Activated CD8-positive, alpha-beta memory T cell treated with anti-CD3 and anti-CD28 coated beads, Interleukin-2, amount 50 U/mL, for 4 hours (primary cell): ENCODE measurements around the gene ERV3-1.
"Not testable (repeated sequence)": the region's sequence is repeated elsewhere in the genome, so short reads cannot be mapped to it uniquely, and the experiment has no call there.

Source experiments
- DNase-seq: peaks from one replicate; pipeline ENCODE4 v3.0.0-alpha.2; 2020

ERV3-1 gene

DNA sequence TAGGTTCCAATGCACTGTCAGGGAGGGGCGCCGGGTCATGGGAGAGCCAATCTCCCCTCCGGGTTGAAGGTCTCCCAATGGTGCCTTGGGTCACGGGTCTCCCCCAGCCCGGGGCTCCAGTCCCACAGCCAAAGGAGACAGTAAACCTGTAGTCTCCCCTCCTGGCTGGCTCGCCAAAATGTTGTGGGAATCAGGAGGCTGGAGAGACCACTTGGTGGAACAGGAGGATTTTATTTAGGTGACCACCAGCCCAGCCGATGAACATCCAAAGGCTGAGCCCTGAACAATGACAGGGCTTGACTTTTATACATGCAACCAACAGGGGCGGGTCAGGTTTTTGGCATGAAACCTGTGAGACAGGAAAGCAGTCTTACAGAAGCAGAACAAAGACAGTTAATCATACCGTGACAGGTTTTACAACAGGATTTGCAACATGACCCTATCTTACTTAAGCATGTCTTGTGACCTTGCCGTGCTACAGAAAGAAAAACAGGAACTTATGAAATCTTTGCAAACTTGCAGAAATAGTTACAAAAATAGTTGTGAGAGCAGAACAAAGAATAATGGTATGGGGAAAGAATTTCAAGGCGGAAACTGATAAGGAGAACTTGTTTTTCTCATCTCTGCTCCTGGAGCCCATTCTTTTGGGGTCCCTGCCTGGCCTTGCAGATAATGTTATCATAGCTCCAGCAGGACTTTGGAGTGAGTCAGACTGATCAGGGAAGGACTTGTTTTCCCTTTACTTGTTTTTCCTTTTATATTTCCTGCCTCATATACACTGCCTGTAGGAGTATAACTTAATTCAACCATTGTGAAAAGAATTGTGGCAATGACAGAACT, 7.1 kb downstream of the ERV3-1 start:
- no peak for DNase-seq

DNA sequence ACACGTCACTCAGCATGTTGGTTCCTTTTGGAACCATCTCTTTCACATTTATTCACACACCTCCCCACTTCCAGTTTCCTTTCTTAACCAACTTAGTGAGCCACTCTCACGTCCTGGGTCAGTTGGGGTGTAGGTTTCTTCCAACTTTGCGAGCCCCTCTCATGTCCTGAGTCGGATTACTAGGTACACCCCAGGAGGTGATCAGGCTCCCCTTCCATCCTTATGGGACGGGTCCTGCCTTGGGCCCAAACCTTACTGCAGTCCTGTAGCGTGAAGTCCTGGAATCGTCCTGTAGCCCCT, 7.7 kb downstream of the ERV3-1 start:
- DNase-seq, result no peak

DNA sequence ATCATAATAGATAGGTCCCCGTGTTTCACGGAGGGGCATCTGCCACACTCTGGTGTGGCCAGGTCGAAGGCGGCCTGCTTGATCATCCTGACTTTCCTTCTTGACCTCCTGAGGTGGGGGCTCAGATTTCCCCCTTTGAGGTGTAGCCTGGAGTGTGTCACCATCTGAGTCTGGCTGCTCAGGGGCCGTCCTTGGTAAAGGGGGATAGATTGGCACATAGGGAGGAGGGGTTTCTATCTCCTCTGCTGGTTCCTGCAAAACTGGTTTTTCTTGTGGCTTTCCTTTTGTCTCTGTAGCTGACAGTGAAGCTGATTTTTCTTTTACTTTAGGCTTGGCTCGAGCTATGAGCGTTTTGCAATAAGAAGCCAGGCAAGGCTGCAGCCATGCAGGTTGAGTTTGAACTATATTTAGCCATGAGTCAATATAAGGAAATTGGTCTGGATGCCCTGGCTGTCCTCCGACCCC, 8.5 kb downstream of the ERV3-1 start:
- DNase-seq, result no peak

DNA sequence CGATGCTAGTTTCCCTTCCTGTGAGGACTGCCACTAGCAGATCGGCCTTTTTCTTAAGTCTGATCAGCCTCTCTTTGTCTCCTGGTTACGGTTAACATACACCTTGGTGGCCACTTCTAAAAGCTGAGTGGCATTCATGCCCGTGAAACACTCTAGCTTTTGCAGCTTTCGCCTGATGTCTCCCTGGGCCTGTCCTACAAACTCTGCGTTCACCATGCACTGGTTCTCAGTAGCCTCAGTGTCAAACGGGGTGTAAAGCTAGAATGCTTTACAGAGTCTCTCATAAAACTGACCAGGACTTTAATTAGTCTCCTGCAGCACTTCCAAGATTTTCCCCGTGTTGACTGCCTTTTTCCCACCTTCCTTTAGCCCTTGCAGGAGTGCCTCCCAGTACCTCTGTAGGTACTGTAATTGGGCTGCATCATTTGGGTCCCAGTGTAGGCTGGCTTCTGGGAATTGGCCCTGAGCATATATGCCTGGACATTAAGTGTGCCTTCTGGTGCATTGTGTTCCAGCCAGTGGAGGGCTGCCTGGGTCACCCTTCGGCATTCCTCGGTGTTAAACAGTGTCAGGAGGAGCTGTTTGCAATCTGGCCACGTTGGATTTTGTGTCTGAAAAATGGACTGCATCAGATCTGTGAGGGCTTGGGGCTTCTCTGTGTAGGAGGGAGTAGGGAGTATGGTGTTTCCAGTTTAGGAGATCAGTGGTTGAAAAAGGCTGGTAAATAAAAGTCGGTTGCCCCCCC, 9.2 kb downstream of the ERV3-1 start:
- DNase-seq, result no peak

DNA sequence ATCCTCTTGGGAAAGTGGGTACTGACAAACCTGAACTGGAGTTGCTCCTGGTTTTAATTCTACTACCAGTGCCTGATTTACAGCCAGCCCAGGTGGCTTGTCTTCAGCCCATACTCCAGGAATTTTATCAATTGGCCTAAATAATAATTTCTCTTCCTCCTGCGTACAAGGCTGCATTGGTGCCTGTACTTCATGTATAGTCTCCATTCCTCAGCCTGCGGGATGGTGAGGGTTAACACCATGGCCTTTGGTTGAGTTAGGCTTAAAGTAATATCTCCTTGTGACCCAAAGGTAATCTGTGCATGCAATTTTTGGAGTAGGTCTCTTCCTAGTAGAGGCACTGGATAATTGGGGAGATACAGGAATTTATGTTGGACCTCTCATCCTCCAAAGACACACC, 10.2 kb downstream of the ERV3-1 start:
- DNase-seq, result no peak

DNA sequence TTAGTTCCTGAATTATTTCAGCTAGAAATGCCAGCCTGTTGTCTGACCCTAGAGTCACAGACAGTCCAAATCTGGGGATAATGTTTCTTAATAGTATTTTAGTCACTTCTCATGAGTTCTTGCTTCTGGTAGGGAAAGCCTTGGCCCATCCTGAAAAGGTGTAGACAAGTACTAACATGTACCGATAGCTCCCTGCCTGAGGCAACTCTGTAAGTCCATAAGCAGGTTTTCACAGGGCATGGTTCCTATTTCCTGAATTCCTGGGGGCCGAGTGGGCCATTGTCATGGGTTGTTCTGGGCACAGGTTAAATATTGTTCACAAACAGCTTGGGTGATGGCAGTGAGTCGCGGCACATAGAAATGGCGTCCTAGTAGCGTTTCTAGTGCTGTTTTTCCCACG, 12.6 kb downstream of the ERV3-1 start:
- no peak for DNase-seq

DNA sequence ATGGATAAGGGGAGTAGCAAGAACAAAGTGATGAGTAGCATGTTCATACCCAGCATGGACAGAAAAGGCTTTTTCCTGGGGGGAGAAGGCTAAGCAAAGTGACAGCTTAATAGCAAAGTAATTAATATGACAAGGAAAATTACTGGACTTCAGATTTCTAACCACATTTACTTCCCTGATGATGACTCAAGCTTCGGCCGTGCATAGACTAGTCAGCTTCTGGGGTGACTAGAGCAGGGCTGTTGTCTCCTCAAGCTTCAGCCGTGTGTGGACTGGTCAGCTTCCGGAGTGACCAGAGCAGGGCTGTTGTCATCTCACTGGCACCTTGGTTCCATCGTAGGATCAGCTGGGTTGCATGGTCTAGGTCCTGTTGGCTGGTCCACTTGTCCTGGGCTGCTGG, 13.5 kb downstream of the ERV3-1 start:
- DNase-seq, result no peak

DNA sequence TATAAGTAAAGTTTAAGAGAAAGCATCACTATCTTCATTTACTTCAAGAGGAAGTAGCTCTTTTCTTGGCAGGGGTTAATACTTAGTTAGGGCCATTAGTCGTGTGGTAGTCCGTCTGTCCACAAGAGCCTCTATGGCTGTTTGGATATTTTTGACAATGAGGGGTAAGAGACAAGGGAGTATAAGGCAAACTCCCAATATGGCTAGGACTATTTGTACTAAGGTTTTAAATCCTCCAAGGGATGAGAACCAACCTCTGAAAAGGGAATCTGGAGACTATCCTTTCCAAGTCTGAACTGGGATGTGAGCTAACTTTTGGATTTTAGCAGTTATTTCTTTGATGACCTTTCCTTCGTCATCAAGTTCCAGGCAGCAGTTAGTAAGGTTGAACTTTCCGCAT, 15.6 kb downstream of the ERV3-1 start, which contains the start of gene ZNF117:
ZNF117 (minus strand) TSS at position 101 of the 400 bp plus-strand sequence.
- no peak for DNase-seq

DNA sequence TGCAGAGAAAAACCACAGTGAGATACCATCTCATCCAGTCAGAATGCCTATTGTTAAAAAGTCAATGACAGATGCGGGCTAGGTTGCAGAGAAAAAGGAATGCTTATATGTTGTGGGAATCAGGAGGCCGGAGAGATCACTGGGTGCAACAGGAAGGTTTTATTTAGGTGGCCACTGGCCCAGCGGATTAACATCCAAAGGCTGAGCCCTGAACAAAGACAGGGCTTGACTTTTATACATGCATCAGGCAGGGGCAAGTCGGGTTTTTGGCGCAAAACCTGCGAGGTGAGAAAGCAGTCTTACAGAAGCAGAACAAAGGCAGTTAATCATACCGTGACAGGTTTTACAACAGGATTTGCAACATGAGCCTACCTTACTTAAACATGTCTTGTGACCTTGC, 16.3 kb downstream of the ERV3-1 start:
- no peak for DNase-seq

DNA sequence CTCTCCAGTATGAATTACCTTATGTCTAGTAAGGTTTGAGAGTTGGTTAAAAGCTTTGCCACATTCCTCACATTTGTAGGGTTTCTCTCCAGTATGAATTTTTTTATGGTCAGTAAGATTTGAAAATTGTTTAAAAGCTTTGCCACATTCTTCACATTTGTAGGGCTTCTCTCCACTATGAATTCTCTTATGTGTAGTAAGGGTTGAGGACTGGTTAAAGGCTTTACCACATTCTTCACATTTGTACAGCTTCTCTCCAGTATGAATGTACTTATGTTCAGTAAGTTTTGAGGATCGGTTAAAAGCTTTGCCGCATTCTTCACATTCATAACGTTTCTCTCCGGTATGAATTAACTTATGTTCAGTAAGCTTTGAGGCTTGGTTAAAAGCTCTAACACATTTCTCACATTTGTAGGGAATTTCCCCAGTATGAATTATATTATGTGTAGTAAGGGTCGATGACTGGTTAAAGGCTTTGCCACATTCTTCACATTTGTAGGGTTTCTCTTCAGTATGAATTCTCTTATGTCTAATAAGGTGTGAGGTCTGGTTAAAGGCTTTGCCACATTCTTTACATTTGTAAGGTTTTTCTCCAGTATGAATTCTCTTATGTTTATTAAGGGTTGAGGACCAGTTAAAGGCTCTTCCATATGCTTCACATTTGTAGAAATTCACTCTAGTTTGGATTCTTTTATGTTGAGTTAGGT, 27.8 kb downstream of the ERV3-1 start:
- no peak for DNase-seq

DNA sequence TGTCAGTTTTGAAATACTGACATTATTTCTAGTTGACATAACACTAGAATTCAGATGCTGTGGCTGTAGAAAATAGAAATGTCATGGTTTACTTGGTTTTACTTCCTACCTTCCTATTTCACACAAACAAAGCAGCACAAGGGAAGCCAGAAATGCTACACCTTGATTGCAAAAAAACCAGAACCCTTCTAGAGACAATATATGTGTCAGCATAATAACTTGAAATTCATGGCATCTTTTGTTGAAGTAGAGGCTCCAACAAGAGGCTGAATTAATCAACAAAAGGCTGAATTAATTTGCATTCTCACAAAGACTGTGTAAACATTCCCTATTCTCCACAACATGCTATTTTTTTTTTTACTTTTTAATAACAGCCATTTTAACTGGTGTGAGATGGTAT, 40.9 kb downstream of the ERV3-1 start:
- no peak for DNase-seq

DNA sequence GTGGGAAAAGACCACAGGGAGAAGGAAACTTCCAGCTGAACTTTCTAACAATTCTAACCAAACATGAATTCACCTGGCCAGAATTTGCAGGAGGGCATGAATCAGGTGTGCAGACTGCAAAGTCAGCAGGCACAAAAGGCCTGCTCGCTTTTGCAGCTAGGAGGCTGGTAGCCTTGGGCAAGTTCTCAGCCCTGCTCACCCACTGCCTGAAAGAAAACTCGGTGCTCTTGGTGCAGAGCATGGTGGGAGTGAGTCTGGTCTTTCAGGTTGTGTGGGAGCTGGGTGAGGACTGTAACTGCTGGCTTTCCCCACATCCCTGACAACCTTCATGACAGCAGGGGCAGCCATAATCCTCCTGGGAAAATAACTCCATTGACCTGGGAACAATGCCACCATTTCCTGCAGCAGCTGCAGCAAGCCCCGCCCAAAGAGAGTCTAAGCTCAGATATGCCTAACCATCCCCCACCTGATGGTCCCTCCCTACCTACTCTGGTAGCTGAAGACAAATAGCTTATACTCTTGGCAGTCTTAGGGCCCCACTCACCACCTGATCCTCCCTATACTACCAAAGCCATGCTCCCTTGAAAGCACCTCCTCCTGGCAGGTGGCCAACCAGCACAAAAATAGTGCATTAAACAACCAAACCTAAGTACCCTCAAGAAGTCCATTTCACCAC, 47.3 kb downstream of the ERV3-1 start:
- DNase-seq, result no peak

DNA sequence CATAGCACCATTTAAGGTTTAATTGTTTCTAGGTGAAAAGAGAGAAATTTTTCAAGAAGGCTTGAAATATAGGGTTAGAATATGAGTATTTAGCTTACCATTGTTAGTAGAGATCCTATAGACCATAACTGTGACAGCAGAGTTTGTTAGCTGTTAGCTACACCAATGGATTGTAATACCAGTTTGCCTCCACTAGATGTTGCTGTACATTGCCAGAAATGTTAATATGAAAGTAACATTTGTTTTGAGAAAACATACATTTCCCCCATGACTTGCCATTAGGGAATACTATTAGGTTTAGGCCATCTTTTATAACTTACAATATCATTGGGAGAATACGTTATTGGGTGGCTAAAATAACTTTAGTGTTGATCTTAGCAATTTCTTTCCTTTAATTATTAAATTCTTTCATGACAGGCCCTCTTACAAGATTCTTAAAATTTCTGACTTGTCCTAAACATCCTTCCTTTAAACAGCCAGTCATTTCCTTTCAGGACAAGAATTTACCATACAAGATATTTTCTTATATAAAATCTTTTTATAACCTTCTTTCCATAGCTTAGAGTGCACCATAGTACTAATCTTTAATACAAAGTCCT, 55.1 kb downstream of the ERV3-1 start:
- no peak for DNase-seq

DNA sequence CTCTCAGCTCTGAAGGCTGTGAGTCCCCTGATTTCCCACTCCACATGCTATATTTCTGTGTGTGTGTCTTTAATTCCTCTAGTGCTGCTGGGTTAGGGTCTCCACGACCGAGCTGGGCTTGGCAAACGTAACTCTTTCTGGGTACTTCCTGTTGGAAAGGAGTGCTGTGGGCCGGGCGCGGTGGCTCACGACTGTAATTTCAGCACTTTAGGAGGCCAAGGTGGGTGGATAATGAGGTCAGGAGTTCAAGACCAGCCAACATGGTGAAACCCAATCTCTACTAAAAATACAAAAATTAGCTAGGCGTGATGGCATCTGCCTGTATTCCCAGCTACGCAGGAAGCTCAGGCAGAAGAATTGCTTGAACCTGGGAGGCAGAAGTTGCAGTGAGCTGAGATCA, 55.8 kb downstream of the ERV3-1 start:
- DNase-seq, result not testable (repeated sequence)

DNA sequence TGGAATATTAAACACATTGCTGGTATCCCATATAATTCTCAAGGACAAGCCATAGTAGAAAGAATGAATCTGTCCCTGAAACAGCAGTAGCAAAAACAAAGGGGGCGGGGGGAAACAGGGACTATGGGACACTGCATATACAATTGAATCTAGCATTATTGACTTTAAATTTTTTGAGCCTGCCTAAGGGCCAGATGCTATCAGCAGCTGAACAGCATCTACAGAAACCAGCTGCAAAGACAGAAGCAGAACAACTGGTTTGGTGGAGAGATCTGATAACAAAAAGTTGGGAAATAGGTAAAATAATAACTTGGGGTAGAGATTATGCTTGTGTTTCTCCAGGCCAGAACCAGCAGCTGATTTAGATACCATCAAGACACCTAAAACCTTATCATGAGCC, 57.7 kb downstream of the ERV3-1 start:
- DNase-seq, result not testable (repeated sequence)

DNA sequence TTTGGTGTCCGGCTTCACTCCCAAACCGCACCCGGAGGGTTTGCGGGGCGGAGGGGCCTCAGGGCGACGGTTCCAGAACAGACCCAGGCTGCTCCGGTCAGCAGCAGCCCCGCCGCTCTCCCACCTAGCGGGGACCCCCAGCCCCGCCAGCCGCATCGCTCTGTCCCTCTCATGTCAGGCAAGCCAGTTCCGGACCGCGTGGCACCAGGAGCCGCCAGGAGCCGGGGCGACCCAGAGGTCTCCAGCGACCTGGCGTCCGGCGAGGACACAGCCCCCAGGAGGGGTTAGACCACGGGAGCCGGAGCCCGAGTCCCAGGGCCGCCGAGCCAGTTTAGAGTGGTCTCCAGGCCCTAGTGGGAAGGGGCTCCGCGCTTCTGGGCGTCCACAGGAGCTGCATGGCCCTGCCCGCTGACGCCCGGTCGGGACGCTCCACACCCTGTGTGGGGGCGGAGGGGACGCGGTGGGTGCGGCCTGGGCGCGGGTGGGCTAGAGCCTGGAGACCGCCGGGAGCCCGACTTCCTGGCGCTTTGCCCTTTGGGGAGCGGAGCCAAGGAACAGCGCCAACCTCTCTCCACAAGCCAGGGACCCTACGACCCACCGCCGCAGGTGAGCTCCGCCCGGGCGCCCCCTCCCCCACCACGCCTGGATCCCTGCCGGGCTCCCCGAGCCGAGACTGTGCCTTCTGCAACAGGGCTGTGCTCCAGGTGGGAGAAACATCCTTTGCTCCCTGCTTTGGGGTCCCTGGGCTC, 59.1 kb downstream of the ERV3-1 start:
- no peak for DNase-seq

DNA sequence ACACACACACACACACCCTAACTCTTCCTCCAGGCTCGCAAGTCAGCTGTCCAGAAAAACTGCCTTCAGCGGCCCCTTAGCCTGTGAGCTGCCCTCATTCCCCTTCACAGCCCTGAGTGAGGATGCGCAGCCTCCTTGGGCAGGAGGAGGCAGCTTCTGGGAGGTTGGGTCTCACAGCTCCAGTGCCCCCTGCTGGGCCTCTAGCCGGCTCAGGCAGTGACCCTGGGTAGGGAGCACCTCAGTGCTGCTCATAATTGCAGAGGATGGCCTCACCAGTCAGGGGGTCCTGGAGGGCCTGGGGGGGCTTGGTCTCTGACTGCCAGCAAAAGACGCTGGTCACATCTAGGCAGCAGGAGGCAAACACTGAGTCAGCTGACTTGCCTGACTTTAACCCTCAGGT, 59.7 kb downstream of the ERV3-1 start:
- no peak for DNase-seq

DNA sequence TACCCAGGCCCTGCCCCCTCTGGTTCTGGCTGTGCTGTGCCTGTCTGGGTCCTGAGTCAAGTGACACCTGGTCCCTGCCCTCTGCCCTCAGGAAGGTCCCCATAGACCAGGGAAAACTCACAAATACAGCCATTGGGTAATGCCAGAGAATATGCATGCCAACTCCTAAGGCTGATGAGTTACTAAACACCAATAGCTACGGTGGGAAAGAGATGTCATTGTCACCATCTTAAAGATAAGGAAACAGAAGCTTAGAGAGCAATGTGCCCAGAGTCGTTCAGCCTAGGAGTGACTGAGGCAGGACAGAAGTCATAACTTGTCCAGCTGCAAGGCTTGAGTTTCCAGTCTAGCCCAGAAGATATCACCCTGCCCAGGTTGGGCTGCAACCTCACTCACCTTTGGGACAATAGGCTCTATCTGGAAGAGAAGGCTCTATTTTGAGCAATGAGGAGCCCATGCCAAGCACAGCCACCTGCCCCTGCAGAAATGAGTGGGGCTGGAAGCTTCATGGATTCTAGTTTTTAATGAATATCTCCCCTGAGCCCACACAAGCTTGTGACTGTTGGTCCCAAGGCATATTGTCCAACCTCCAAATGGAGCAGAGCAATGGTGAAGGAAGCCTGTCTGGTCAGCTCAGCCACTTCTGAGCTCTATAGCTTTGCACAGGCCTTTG, 60.8 kb downstream of the ERV3-1 start:
- no peak for DNase-seq

DNA sequence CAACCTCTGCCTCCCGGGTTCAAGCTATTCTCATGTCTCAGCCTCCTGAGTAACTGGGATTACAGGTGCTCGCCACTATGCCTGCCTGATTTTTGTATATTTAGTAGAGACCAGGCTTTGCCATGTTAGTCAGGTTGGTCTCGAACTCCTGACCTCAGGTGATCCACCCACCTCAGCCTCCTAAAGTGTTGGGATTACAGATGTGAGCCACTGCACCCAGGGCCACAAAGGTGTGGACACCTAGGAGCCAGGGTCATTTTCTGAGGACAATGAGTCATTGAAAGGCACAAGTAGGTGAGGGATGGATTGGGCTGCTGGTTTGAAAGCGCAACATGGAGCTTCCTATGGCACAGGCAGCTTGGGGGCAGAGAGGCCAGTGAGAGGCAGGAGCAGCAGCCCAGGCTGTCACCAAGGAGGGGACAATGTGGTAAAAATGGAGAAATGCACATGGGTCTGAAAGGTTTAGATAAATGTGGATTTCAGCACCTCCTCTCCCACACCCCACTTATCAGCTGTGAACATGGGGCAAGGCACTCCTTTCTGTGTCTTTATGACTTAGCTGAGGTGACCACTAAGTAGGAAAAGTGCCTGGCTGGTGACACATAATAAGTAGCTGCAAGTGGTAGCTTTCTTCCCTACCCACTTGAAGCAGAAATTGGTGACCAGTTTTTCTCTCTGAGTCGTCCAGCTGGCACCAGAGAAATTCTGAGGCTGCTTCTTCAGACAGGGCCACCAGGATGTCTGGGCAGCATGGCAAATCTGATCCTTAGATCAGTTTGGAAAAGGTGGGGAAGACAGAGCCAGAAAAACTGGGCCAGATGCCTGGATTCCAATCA, 61.6 kb downstream of the ERV3-1 start:
- not testable (repeated sequence) for DNase-seq
